HCT116 (cell line): ENCODE results near the gene NFX1.

Experiments used
- CTCF ChIP-seq, 3 experiments: fragments of 200-600 bp in 1 of 3; sonication (generic) in 1 of 3; IDR thresholded peaks in 2 of 3; conservative IDR thresholded peaks in 1 of 3; 2 replicates each; pipeline ENCODE4 v1.5.1; 2012 to 2017; ENCODE audit warnings: low read depth in 2 of 3, low read length in 2 of 3, antibody characterized with exemption in 1 of 3, borderline replicate concordance in 1 of 3, control low read depth in 1 of 3, mild to moderate bottlenecking in 1 of 3, mixed read lengths in 1 of 3, mixed run types in 1 of 3, moderate library complexity in 1 of 3; ENCODE audit not compliant: insufficient read depth in 1 of 3
- EZH2 ChIP-seq: fragments of 200-600 bp; sonication (generic); IDR thresholded peaks from 2 replicates; pipeline ENCODE4 v1.6.1; 2017; ENCODE audit warnings: antibody characterized with exemption, mixed run types
- EZH2phosphoT487 ChIP-seq: fragments of 200-600 bp; IDR thresholded peaks from 2 replicates; pipeline ENCODE4 v1.6.1; 2018; ENCODE audit warnings: antibody characterized with exemption, borderline replicate concordance
- JUND ChIP-seq: IDR thresholded peaks from 2 replicates; pipeline ENCODE4 v1.6.1; 2012
- POLR2A ChIP-seq: IDR thresholded peaks from 2 replicates; pipeline ENCODE4 v1.7.0; 2011; ENCODE audit warnings: borderline replicate concordance; ENCODE audit not compliant: insufficient read depth, insufficient read length; ENCODE audit errors: extremely low read depth
- POLR2AphosphoS5 ChIP-seq: IDR thresholded peaks from 2 replicates; pipeline ENCODE4 v1.6.1; 2011; ENCODE audit warnings: mild to moderate bottlenecking, low read depth, low read length, moderate library complexity
- SRF ChIP-seq: IDR thresholded peaks from 2 replicates; pipeline ENCODE4 v1.6.1; 2012; ENCODE audit warnings: low read depth
- TCF7L2 ChIP-seq: IDR thresholded peaks from 2 replicates; pipeline ENCODE4 v1.7.0; 2011; ENCODE audit warnings: borderline replicate concordance, inconsistent platforms; ENCODE audit not compliant: insufficient read depth, insufficient read length; ENCODE audit errors: extremely low read depth
- ZBTB33 ChIP-seq: IDR thresholded peaks from 2 replicates; pipeline ENCODE4 v1.6.1; 2011; ENCODE audit warnings: mild to moderate bottlenecking, low read length, moderate library complexity; ENCODE audit not compliant: insufficient replicate concordance; ENCODE audit errors: extremely low read depth
- ZNF274 ChIP-seq: fragments of 200-500 bp; sonication (Bioruptor generic); IDR thresholded peaks from 2 replicates; pipeline ENCODE4 v1.6.1; 2014; ENCODE audit warnings: mild to moderate bottlenecking, low read depth, low read length, inconsistent platforms

- TF ChIP-seq CTCF (IDR thresholded peaks at IDR 0.05 in 2 of 3, conservative IDR thresholded peaks at IDR 0.05 in 1 of 3; ENCODE audit: borderline replicate concordance in 1 of 3, insufficient read depth in 1 of 3, low read depth in 2 of 3, low read length in 2 of 3) (no peak), POLR2A (no peak), POLR2AphosphoS5 (no peak), SRF (no peak), TCF7L2 (no peak), ZBTB33 (no peak), JUND (no peak), ZNF274 (no peak), EZH2 (no peak), EZH2phosphoT487 (no peak)
These were observed 7.1 kb downstream of the NFX1 start for GRCh38 chr9:33297432-33297831.
